Liver (tissue), 9 donors: ENCODE data around the gene NEBL. TPM values are rescaled to one million over a fixed set of nuclear protein-coding genes. Genes with fewer than 3 reads are reported as not detected.

Source experiments
- DNase-seq: peaks from one replicate; pipeline ENCODE4 v3.0.0-alpha.2; 2017; ENCODE audit warnings: low spot score
- H3K27ac ChIP-seq, 2 donors: one replicate each; pipeline ENCODE4 v1.7.0; 2013; ENCODE audit warnings: inconsistent platforms in 2 of 2, low read length in 2 of 2, control low read depth in 1 of 2, low read depth in 1 of 2, mild to moderate bottlenecking in 1 of 2
- H3K27me3 ChIP-seq, 4 donors: one replicate each; pipeline versions ENCODE4 v1.6.1 to v1.7.0; 2013; ENCODE audit warnings: low read length in 3 of 4, inconsistent platforms in 1 of 4, mild to moderate bottlenecking in 1 of 4, moderate library complexity in 1 of 4; ENCODE audit not compliant: control insufficient read depth in 4 of 4, insufficient read depth in 4 of 4
- H3K36me3 ChIP-seq, 4 donors: one replicate each; pipeline versions ENCODE4 v1.6.1 to v1.7.0; 2013; ENCODE audit warnings: low read length in 3 of 4, mild to moderate bottlenecking in 3 of 4, low read depth in 1 of 4, moderate library complexity in 1 of 4; ENCODE audit not compliant: control insufficient read depth in 4 of 4, insufficient read depth in 3 of 4
- H3K4me1 ChIP-seq, 4 donors: one replicate each; pipeline versions ENCODE4 v1.6.1 to v1.7.0; 2013; ENCODE audit warnings: low read length in 3 of 4, mild to moderate bottlenecking in 3 of 4, moderate library complexity in 1 of 4; ENCODE audit not compliant: control insufficient read depth in 4 of 4, insufficient read depth in 4 of 4
- H3K4me3 ChIP-seq, 3 donors: one replicate each; pipeline versions ENCODE4 v1.6.1 to v1.7.0; 2013; ENCODE audit warnings: low read length in 3 of 3, control low read depth in 1 of 3, low read depth in 1 of 3, mild to moderate bottlenecking in 1 of 3
- H3K9ac ChIP-seq, 2 donors: one replicate each; pipeline ENCODE4 v1.7.0; 2013; ENCODE audit warnings: low read length in 2 of 2, mild to moderate bottlenecking in 2 of 2, moderate library complexity in 2 of 2, control low read depth in 1 of 2, low read depth in 1 of 2
- H3K9me3 ChIP-seq, 4 donors: one replicate each; pipeline versions ENCODE4 v1.6.1 to v1.7.0; 2013; ENCODE audit warnings: low read length in 3 of 4; ENCODE audit not compliant: control insufficient read depth in 4 of 4
- EGR1 ChIP-seq, 2 donors: IDR thresholded peaks; 2 replicates each; pipeline ENCODE4 v1.6.1; 2016 to 2018; ENCODE audit warnings: antibody characterized with exemption in 2 of 2, low read depth in 2 of 2
- FOXA2 ChIP-seq: IDR thresholded peaks from 2 replicates; pipeline ENCODE4 v1.6.1; 2016; ENCODE audit warnings: antibody characterized with exemption
- GABPA ChIP-seq, 2 donors: IDR thresholded peaks in 1 of 2; conservative IDR thresholded peaks in 1 of 2; 2 replicates each; pipeline ENCODE4 v1.6.1; 2016; ENCODE audit warnings: antibody characterized with exemption in 2 of 2, mild to moderate bottlenecking in 1 of 2, moderate library complexity in 1 of 2
- HNF4A ChIP-seq, 2 donors: conservative IDR thresholded peaks; 2 replicates each; pipeline ENCODE4 v1.6.1; 2016; ENCODE audit warnings: antibody characterized with exemption in 2 of 2, mild to moderate bottlenecking in 2 of 2
- HNF4G ChIP-seq: IDR thresholded peaks from 2 replicates; pipeline ENCODE4 v1.6.1; 2016; ENCODE audit warnings: antibody characterized with exemption
- JUND ChIP-seq, 2 donors: IDR thresholded peaks; 2 replicates each; pipeline ENCODE4 v1.6.1; 2016; ENCODE audit warnings: antibody characterized with exemption in 2 of 2
- NR2F2 ChIP-seq: IDR thresholded peaks from 2 replicates; pipeline ENCODE4 v1.6.1; 2016; ENCODE audit warnings: antibody characterized with exemption
- RAD21 ChIP-seq, 2 donors: IDR thresholded peaks; 2 replicates each; pipeline ENCODE4 v1.6.1; 2016; ENCODE audit warnings: antibody characterized with exemption in 2 of 2, mild to moderate bottlenecking in 2 of 2
- RXRA ChIP-seq, 2 donors: IDR thresholded peaks; 2 replicates each; pipeline ENCODE4 v1.6.1; 2017 to 2018; ENCODE audit warnings: antibody characterized with exemption in 2 of 2, mild to moderate bottlenecking in 1 of 2
- SP1 ChIP-seq: IDR thresholded peaks from 2 replicates; pipeline ENCODE4 v1.6.1; 2018; ENCODE audit warnings: antibody characterized with exemption, mild to moderate bottlenecking
- TAF1 ChIP-seq: conservative IDR thresholded peaks from 2 replicates; pipeline ENCODE4 v1.6.1; 2016; ENCODE audit warnings: antibody characterized with exemption, mild to moderate bottlenecking
- YY1 ChIP-seq: IDR thresholded peaks from 2 replicates; pipeline ENCODE4 v1.6.1; 2016; ENCODE audit warnings: antibody characterized with exemption, mild to moderate bottlenecking
- WGBS: extraction: QIAGEN DNeasy Blood & Tissue Kit; methylation state at CpG from one replicate; pipeline ENCODE4 v1.1.7; 2013; 5-methylcytosine and 5-hydroxymethylcytosine counted together
- polyA plus RNA-seq, 2 donors: library from polyadenylated mRNA; stranded (reverse) in 1 of 2; unstranded in 1 of 2; fragments of 200-250 nt in 1 of 2; fragments of >200 nt in 1 of 2; fragmentation: Nextera tagmentation in 1 of 2; extraction: Ambion mirVana in 1 of 2; gene quantifications; one replicate each; pipeline versions ENCODE4 v1.2.1 to v1.2.3, GENCODE V29; 2013 to 2015
- total RNA-seq, 2 donors: library from RNA; depleted of rRNA; stranded (reverse); fragments of >200 nt; gene quantifications; one replicate each; pipeline ENCODE4 v1.2.3, GENCODE V29; 2014
- TF ChIP-seq, protein P1 (sequence below): IDR thresholded peaks from 2 replicates; pipeline ENCODE4 v1.6.1; 2016; ENCODE audit warnings: antibody characterized with exemption
- TF ChIP-seq, protein P2 (sequence below): fragments of 150-350 bp; IDR thresholded peaks from 2 replicates; pipeline ENCODE4 v1.5.1; 2017; ENCODE audit warnings: improper control_type of control experiment, low read depth, low read length; ENCODE audit not compliant: missing input control
- TF ChIP-seq, protein P3 (sequence below): IDR thresholded peaks from 2 replicates; pipeline ENCODE4 v1.6.1; 2016; ENCODE audit warnings: antibody characterized with exemption, mild to moderate bottlenecking
- TF ChIP-seq, protein P4 (sequence below): IDR thresholded peaks from 2 replicates; pipeline ENCODE4 v1.6.1; 2016; ENCODE audit warnings: antibody characterized with exemption
- TF ChIP-seq, protein P5 (sequence below): IDR thresholded peaks from 2 replicates; pipeline ENCODE4 v1.6.1; 2016; ENCODE audit warnings: antibody characterized with exemption
- donor health status: healthy.
- donor health status: healthy.
- donor health status: healthy.
- donor health status: healthy.
- donor health status: healthy.

NEBL gene
- total and polyA plus RNA-seq, 4 donors = 0.22 to 1.8 (median 0.81) TPM

DNA sequence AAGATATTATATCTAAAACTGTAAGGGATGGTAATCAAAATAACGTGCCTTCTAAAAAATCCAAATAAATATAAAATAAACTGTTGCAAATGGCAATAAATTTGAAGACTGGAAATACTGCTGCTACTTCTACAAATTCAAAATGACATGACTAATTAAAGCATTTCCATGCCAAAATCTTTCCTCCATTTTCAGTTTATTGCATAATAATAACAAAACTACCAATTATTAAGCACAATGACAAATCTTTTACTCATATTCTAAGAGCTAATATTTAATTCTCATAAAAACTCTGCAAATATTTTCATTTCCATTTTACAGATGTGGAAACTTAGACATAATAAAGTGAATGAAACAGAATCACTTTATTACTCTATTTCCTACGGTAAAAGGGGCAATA lies 38.8 kb upstream of the NEBL start:
- no peak for DNase-seq
- Histone ChIP-seq H3K4me1 (peaks cover 2 to 18% (median 3%) of the 10 kb centered on the region in 4 donors), H3K9ac (no peak overlapping the region), H3K27me3 (no peaks in the 10 kb centered on the region), H3K4me3 (no peak overlapping the region), H3K9me3 (peaks cover 0 to 4% (median under 1%) of the 10 kb centered on the region in 4 donors), H3K36me3 (no peaks in the 10 kb centered on the region), H3K27ac (no peak overlapping the region)
- TF ChIP-seq YY1 (no peak), HNF4A (conservative IDR thresholded peaks at IDR 0.05) (no peak), GABPA (IDR thresholded peaks at IDR 0.05 in 1 of 2, conservative IDR thresholded peaks at IDR 0.05 in 1 of 2) (no peak), HNF4G (no peak), SP1 (no peak), RXRA (IDR thresholded peaks at IDR 0.05) (no peak), TAF1 (no peak), EGR1 (IDR thresholded peaks at IDR 0.05; ENCODE audit: low read depth in 2 of 2) (no peak), JUND (IDR thresholded peaks at IDR 0.05) (no peak), RAD21 (IDR thresholded peaks at IDR 0.05) (no peak), NR2F2 (no peak), FOXA2 (no peak)
- TF ChIP-seq, protein P1, sequence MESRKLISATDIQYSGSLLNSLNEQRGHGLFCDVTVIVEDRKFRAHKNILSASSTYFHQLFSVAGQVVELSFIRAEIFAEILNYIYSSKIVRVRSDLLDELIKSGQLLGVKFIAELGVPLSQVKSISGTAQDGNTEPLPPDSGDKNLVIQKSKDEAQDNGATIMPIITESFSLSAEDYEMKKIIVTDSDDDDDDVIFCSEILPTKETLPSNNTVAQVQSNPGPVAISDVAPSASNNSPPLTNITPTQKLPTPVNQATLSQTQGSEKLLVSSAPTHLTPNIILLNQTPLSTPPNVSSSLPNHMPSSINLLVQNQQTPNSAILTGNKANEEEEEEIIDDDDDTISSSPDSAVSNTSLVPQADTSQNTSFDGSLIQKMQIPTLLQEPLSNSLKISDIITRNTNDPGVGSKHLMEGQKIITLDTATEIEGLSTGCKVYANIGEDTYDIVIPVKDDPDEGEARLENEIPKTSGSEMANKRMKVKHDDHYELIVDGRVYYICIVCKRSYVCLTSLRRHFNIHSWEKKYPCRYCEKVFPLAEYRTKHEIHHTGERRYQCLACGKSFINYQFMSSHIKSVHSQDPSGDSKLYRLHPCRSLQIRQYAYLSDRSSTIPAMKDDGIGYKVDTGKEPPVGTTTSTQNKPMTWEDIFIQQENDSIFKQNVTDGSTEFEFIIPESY = no peak
- TF ChIP-seq, protein P2, sequence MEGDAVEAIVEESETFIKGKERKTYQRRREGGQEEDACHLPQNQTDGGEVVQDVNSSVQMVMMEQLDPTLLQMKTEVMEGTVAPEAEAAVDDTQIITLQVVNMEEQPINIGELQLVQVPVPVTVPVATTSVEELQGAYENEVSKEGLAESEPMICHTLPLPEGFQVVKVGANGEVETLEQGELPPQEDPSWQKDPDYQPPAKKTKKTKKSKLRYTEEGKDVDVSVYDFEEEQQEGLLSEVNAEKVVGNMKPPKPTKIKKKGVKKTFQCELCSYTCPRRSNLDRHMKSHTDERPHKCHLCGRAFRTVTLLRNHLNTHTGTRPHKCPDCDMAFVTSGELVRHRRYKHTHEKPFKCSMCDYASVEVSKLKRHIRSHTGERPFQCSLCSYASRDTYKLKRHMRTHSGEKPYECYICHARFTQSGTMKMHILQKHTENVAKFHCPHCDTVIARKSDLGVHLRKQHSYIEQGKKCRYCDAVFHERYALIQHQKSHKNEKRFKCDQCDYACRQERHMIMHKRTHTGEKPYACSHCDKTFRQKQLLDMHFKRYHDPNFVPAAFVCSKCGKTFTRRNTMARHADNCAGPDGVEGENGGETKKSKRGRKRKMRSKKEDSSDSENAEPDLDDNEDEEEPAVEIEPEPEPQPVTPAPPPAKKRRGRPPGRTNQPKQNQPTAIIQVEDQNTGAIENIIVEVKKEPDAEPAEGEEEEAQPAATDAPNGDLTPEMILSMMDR = no peak
- TF ChIP-seq, protein P3, sequence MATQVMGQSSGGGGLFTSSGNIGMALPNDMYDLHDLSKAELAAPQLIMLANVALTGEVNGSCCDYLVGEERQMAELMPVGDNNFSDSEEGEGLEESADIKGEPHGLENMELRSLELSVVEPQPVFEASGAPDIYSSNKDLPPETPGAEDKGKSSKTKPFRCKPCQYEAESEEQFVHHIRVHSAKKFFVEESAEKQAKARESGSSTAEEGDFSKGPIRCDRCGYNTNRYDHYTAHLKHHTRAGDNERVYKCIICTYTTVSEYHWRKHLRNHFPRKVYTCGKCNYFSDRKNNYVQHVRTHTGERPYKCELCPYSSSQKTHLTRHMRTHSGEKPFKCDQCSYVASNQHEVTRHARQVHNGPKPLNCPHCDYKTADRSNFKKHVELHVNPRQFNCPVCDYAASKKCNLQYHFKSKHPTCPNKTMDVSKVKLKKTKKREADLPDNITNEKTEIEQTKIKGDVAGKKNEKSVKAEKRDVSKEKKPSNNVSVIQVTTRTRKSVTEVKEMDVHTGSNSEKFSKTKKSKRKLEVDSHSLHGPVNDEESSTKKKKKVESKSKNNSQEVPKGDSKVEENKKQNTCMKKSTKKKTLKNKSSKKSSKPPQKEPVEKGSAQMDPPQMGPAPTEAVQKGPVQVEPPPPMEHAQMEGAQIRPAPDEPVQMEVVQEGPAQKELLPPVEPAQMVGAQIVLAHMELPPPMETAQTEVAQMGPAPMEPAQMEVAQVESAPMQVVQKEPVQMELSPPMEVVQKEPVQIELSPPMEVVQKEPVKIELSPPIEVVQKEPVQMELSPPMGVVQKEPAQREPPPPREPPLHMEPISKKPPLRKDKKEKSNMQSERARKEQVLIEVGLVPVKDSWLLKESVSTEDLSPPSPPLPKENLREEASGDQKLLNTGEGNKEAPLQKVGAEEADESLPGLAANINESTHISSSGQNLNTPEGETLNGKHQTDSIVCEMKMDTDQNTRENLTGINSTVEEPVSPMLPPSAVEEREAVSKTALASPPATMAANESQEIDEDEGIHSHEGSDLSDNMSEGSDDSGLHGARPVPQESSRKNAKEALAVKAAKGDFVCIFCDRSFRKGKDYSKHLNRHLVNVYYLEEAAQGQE = no peak
- TF ChIP-seq, protein P4, sequence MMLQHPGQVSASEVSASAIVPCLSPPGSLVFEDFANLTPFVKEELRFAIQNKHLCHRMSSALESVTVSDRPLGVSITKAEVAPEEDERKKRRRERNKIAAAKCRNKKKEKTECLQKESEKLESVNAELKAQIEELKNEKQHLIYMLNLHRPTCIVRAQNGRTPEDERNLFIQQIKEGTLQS = no peak
- TF ChIP-seq, protein P5, sequence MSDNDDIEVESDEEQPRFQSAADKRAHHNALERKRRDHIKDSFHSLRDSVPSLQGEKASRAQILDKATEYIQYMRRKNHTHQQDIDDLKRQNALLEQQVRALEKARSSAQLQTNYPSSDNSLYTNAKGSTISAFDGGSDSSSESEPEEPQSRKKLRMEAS = no peak
- WGBS = 79% methylated on average over 2 of the region's 2 CpGs
